Measurements from ENCODE around the gene GRN. TPM values are rescaled to one million over a fixed set of nuclear protein-coding genes. Genes with fewer than 3 reads are reported as not detected.

Gene GRN
- total RNA-seq, 1 experiment from 2014 or later, result 127 TPM

DNA sequence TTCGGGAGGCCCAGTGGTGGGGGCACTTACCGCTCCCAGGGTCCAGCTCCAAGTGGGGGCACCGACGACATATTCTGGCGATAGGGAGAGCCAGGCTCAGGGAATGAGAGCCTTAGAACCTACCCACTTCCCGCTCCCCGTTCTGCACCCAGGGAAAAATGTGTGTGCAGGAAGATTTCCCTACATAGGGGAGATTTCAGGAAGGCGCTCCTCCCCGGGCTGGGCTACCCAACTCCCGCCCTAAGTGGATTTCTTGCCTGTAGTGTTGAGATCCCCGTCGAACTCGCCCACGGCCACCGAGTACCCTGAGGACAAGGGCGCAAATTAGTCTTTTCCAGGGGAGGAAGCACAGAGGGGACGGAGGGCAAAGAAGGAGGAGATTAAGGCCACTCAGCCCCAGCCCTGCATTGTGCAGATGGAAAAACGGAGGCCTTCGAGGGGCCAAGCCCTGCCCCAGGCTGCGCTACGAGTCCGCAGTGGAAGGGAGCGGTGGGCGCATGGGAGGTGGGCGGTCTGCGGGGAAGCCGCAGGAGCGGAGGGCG lies 39.2 kb downstream of the GRN start:
- no peak for TF ChIP-seq CTCF (conservative IDR thresholded peaks at IDR 0.05)
- H3K79me1 ChIP-seq (ENCODE audit: insufficient read depth, low read depth, low read length, poor library complexity, severe bottlenecking), result no peaks in the 10 kb centered on the region
- H3T11ph ChIP-seq (ENCODE audit: low read length), result no peak overlapping the region
- no peak overlapping the region for H3K4ac ChIP-seq (ENCODE audit: low read depth, low read length)
- no peak overlapping the region for H4K5ac ChIP-seq (ENCODE audit: insufficient read length, low read depth, low read length)
- peaks cover 14% of the 10 kb centered on the region; the same call in 1 of the 2 replicates for H3K27me3 ChIP-seq (ENCODE audit: insufficient read depth, low read length)
- H3K9me3 ChIP-seq (ENCODE audit: control insufficient read depth, low read depth, low read length), result no peaks in the 10 kb centered on the region
- peaks cover 16% of the 10 kb centered on the region for H3K23me2 ChIP-seq (ENCODE audit: insufficient read length, low read depth, low read length, poor library complexity, severe bottlenecking)
- H3K27ac Mint-ChIP-seq, result no peak overlapping the region
- H3K36me3 Mint-ChIP-seq (ENCODE audit: insufficient read depth in 1 of 3, low read depth in 3 of 3), result no peaks in the 10 kb centered on the region
- no peak overlapping the region for H2BK20ac ChIP-seq (ENCODE audit: low read depth, low read length, poor library complexity, severe bottlenecking)
- DNase-seq, result no peak
- no peaks in the 10 kb centered on the region for H3K79me2 ChIP-seq (ENCODE audit: insufficient read depth, low read length)
- no CpG with 5 or more reads among the region's 29 CpGs for WGBS (ENCODE audit: extremely low coverage, insufficient read length, low lambda C conversion rate)
- H3K4me1 Mint-ChIP-seq, result peaks cover 11 to 21% of the 10 kb centered on the region in 2 experiments
- peak overlapping the region; percentile 62 for H3K4me2 ChIP-seq (ENCODE audit: insufficient read depth, insufficient read length, low read length)
- H3K9me3 Mint-ChIP-seq, result no peaks in the 10 kb centered on the region
- no peak overlapping the region for H2BK5ac ChIP-seq (ENCODE audit: insufficient read length, low read length)
- no peaks in the 10 kb centered on the region; the same call in 1 of the 2 replicates for H3K4me1 ChIP-seq (ENCODE audit: insufficient read depth, low read length)
- H3K18ac ChIP-seq (ENCODE audit: insufficient read length, low read depth, low read length), result no peak overlapping the region
- H4K8ac ChIP-seq (replicated peaks; ENCODE audit: insufficient read length, low read depth, low read length), result no peak overlapping the region
- no peaks in the 10 kb centered on the region for H4K20me1 ChIP-seq (ENCODE audit: control insufficient read depth, insufficient read depth, insufficient read length)
- H2AFZ ChIP-seq (ENCODE audit: low read length), result no peak overlapping the region
- H2BK15ac ChIP-seq (ENCODE audit: low read depth, low read length), result no peak overlapping the region
- no peak overlapping the region for H3K9ac ChIP-seq (ENCODE audit: extremely low read depth, insufficient read length, low read length)
- no peak overlapping the region for H2BK120ac ChIP-seq (ENCODE audit: low read depth, low read length, poor library complexity, severe bottlenecking)
- H3K56ac ChIP-seq (ENCODE audit: insufficient read length, low read depth, low read length), result no peak overlapping the region
- H2AK5ac ChIP-seq (ENCODE audit: insufficient read length, low read length), result no peak overlapping the region
- no peak overlapping the region for H3K14ac ChIP-seq (ENCODE audit: insufficient read depth, low read length)
- H4K91ac ChIP-seq (ENCODE audit: insufficient read length, low read depth, low read length), result no peak overlapping the region
- no peak overlapping the region for H3K27ac ChIP-seq (ENCODE audit: insufficient read length, low read depth, low read length)
- H3K4me3 Mint-ChIP-seq, result peak overlapping the region; percentile 68 to 85
- no peak overlapping the region for H2BK12ac ChIP-seq (ENCODE audit: insufficient read length, low read depth, low read length)
- H3K27me3 Mint-ChIP-seq (ENCODE audit: low read depth), result peaks cover 54% of the 10 kb centered on the region
- no peak overlapping the region for H3K23ac ChIP-seq (ENCODE audit: insufficient read length, low read depth, low read length)

All from H9 (cell line).